Gastroesophageal sphincter (tissue), 3 donors: ENCODE measurements around the gene SMAD6.

ENCODE experiments used
- EP300 ChIP-seq: sonication (generic); formaldehyde crosslinking; IDR thresholded peaks from one replicate; pipeline ENCODE4 v1.6.1; 2017; ENCODE audit warnings: antibody characterized with exemption, mild to moderate bottlenecking
- POLR2A ChIP-seq, 2 donors: fragments of 450-650 bp; IDR thresholded peaks; one replicate each; pipeline ENCODE4 v1.6.1; 2017; ENCODE audit warnings: antibody characterized with exemption in 2 of 2, mild to moderate bottlenecking in 2 of 2, moderate library complexity in 1 of 2
- POLR2AphosphoS5 ChIP-seq: sonication (generic); formaldehyde crosslinking; IDR thresholded peaks from one replicate; pipeline ENCODE4 v1.6.1; 2017; ENCODE audit warnings: antibody characterized with exemption
- TF ChIP-seq, protein P1 (sequence below), 4 experiments: fragments of 200-600 bp in 2 of 4; fragments of 450-650 bp in 2 of 4; sonication (generic) in 1 of 4; IDR thresholded peaks; one replicate each; pipeline ENCODE4 v1.5.1; 2017 to 2019; ENCODE audit warnings: antibody characterized with exemption in 4 of 4, mild to moderate bottlenecking in 2 of 4, moderate library complexity in 2 of 4

DNA sequence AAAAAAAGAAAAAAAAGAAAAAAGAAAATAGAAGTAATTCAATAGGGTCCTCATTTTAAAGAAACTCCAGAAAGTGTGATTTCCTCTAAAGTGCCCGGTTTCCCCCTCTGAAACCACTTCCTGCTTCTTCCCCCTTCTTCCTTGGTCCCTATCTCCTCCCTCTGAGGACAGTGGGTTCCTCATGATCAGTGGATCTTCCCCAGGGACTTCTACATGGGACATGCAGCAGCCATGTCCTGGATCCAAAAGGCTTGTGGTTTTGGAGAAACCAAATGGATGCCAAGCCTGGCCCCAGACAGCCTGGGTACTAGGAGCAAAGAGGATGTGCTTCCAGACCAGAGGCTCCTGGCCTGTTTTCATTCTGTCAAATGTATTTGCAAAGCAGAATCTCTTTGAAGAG lies 26.6 kb upstream of the SMAD6 start:
- TF ChIP-seq EP300 = no peak
- TF ChIP-seq, protein P1, sequence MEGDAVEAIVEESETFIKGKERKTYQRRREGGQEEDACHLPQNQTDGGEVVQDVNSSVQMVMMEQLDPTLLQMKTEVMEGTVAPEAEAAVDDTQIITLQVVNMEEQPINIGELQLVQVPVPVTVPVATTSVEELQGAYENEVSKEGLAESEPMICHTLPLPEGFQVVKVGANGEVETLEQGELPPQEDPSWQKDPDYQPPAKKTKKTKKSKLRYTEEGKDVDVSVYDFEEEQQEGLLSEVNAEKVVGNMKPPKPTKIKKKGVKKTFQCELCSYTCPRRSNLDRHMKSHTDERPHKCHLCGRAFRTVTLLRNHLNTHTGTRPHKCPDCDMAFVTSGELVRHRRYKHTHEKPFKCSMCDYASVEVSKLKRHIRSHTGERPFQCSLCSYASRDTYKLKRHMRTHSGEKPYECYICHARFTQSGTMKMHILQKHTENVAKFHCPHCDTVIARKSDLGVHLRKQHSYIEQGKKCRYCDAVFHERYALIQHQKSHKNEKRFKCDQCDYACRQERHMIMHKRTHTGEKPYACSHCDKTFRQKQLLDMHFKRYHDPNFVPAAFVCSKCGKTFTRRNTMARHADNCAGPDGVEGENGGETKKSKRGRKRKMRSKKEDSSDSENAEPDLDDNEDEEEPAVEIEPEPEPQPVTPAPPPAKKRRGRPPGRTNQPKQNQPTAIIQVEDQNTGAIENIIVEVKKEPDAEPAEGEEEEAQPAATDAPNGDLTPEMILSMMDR (IDR thresholded peaks at IDR 0.05) = no peak
- TF ChIP-seq POLR2AphosphoS5 = no peak
- no peak for TF ChIP-seq POLR2A (IDR thresholded peaks at IDR 0.05)
